Fibroblast of lung (primary cell): ENCODE data around the gene TCIRG1.

Experiments used
- CTCF ChIP-seq, 2 donors: IDR thresholded peaks in 1 of 2; conservative IDR thresholded peaks in 1 of 2; 1 replicate in 1 of 2; 2 replicates in 1 of 2; pipeline ENCODE4 v1.5.1; 2011 to 2012; ENCODE audit warnings: low read length in 2 of 2, control low read depth in 1 of 2, inconsistent platforms in 1 of 2, low read depth in 1 of 2, mild to moderate bottlenecking in 1 of 2
- EZH2 ChIP-seq: IDR thresholded peaks from 2 replicates; pipeline ENCODE4 v1.5.1; 2012; ENCODE audit warnings: low read length, control low read depth, mild to moderate bottlenecking; ENCODE audit errors: missing control alignments

- no peak for TF ChIP-seq CTCF (conservative IDR thresholded peaks at IDR 0.05 in 1 of 2, IDR thresholded peaks at IDR 0.05 in 1 of 2; ENCODE audit: low read depth in 1 of 2, low read length in 2 of 2)
- TF ChIP-seq EZH2: no peak
Observed at GRCh38 chr11:68052137-68052873, 13.5 kb downstream of the TCIRG1 start.
